HG02798 (cell line): ENCODE data around the gene DCDC1.
A peak's percentile ranks its signal among the peaks of the same experiment; 100 is the strongest.

ENCODE experiments used
- ATAC-seq: cut with Tn5 transposase; IDR thresholded peaks from one replicate; pipeline ENCODE4 v1.9.1; 2021; ENCODE audit warnings: mild to moderate bottlenecking; ENCODE audit not compliant: unreplicated experiment, poor library complexity

The DCDC1 gene

GRCh38 chr11:31110830-31111229 lies 258.7 kb downstream of the DCDC1 start:
- no peak for ATAC-seq

- ATAC-seq, result no peak
These were observed 260.1 kb downstream of the DCDC1 start for GRCh38 chr11:31109446-31109845.

GRCh38 chr11:31107649-31108048 lies 261.9 kb downstream of the DCDC1 start:
- ATAC-seq, result no peak

GRCh38 chr11:31106968-31107576 lies 262.5 kb downstream of the DCDC1 start:
- ATAC-seq, result peak; percentile 93

GRCh38 chr11:31106326-31106725 lies 263.2 kb downstream of the DCDC1 start:
- ATAC-seq, result no peak

- no peak for ATAC-seq
These were observed 266.7 kb downstream of the DCDC1 start for GRCh38 chr11:31102875-31103274.

GRCh38 chr11:31102316-31102715 lies 267.2 kb downstream of the DCDC1 start:
- ATAC-seq, result no peak

GRCh38 chr11:31096191-31096805 lies 273.2 kb downstream of the DCDC1 start:
- no peak for ATAC-seq

GRCh38 chr11:31092638-31093037 lies 276.9 kb downstream of the DCDC1 start:
- ATAC-seq, result no peak

- ATAC-seq, result no peak
These were observed 280.4 kb downstream of the DCDC1 start for GRCh38 chr11:31089117-31089516.

GRCh38 chr11:31069447-31070205 lies 299.9 kb downstream of the DCDC1 start:
- ATAC-seq, result no peak

GRCh38 chr11:31060880-31061279 lies 308.7 kb downstream of the DCDC1 start:
- no peak for ATAC-seq

GRCh38 chr11:31059529-31059928 lies 310.0 kb downstream of the DCDC1 start:
- no peak for ATAC-seq

GRCh38 chr11:31050061-31050765 lies 319.3 kb downstream of the DCDC1 start:
- ATAC-seq, result no peak

- ATAC-seq, result no peak
These were observed 324.2 kb downstream of the DCDC1 start for GRCh38 chr11:31045335-31045734.

GRCh38 chr11:31030138-31030792 lies 339.3 kb downstream of the DCDC1 start:
- ATAC-seq, result no peak

- ATAC-seq, result no peak
These were observed 343.2 kb downstream of the DCDC1 start for GRCh38 chr11:31026315-31026714.

GRCh38 chr11:31022080-31022479 lies 347.5 kb downstream of the DCDC1 start:
- no peak for ATAC-seq

GRCh38 chr11:31019786-31020185 lies 349.8 kb downstream of the DCDC1 start:
- no peak for ATAC-seq

GRCh38 chr11:31005202-31005601 lies 364.3 kb downstream of the DCDC1 start:
- ATAC-seq, result no peak
